HG03159 (cell line): ENCODE data around the gene DIO1.

Experiments used
- ATAC-seq: cut with Tn5 transposase; IDR thresholded peaks from one replicate; pipeline ENCODE4 v1.9.1; 2021; ENCODE audit warnings: mild to moderate bottlenecking, moderate library complexity; ENCODE audit not compliant: unreplicated experiment

Gene DIO1

DNA sequence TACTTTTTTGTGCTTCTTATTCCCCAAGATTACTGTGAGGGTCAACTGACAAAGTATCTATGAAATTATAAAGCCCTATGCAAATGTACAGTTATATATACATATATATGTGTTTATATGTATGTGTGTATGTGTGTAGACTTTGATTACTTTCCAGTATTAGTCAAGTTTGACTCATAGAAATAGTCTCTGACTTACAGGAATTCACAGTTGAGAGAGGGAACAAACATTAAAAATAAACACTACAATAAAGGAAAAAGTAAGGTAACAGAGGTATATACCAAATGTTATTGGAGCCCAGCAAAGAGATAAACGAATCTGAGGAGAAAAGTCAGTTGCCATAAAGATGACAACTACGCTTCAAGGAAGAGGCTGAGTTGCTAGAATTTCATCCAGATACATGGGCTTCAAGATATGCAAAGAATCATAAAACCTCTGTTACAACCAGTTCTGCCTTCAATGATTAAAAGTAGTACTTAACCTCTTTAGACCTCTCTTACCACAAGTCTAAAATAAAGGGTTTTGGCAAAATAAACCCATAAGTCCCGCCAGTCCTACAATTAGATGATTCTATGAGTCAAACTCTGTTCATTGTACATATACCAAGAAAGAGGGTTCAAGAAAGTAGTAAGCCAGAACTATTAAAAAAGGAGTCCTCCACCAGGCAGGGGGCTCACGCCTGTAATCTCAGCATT lies 44.3 kb downstream of the DIO1 start:
- ATAC-seq, result no peak

DNA sequence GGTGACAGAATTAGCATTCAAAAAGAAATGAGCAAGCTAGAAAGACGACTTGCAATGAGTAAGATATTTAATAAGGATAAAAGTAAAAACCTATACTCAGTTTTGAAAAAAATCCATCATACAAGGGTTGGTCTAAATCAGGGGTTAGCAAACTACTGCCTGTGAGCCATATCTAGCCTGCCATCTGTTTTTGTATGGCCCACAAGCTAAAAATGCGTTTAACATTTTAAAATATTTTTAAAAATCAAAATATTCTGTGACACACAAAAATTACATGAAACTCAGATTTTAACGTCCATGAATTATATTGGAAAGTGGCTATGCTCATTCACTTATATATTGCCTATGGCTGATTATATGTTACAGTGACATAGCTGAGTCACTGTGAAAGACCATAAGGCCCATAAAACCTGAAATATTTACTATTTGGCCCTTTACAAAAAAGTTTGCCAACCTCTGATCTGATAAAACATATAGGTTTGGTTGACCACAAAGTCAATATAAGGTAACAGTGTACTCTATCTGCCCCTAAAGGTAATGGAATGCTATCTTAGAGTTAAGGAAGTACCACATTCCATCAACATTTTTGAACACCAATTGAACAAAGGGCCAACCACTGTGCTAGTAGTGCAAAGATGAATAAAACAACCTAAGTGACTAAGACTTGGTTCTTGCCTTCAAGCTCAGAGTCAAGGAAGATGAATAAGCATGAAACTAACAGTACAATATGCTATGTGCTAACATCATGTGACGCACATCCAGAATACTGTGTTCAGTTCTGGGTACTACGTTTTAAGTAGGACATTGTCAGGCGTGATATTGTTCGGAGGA lies 48.4 kb downstream of the DIO1 start:
- ATAC-seq, result no peak

DNA sequence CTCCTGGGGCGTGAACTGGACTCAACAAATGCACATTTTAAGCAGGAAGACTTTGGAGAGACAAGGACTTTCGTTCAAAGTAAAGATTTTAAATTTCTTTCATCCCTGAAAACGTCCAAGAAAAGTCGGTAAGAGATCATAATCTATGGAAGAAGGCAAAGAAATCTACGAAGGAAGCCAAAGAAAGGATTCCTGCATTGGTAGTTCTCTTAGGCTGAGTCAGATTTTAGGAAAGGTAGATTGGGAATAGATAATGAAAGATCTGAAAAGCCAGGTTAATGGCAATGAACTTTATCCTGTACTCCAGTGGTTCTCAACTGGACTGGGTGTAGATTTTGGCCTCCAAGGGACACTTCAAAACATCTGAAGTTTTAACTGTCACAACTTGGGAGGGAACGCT lies 49.1 kb downstream of the DIO1 start:
- no peak for ATAC-seq

- no peak for ATAC-seq
These were observed 49.6 kb downstream of the DIO1 start for GRCh38 chr1:53943490-53944043.

DNA sequence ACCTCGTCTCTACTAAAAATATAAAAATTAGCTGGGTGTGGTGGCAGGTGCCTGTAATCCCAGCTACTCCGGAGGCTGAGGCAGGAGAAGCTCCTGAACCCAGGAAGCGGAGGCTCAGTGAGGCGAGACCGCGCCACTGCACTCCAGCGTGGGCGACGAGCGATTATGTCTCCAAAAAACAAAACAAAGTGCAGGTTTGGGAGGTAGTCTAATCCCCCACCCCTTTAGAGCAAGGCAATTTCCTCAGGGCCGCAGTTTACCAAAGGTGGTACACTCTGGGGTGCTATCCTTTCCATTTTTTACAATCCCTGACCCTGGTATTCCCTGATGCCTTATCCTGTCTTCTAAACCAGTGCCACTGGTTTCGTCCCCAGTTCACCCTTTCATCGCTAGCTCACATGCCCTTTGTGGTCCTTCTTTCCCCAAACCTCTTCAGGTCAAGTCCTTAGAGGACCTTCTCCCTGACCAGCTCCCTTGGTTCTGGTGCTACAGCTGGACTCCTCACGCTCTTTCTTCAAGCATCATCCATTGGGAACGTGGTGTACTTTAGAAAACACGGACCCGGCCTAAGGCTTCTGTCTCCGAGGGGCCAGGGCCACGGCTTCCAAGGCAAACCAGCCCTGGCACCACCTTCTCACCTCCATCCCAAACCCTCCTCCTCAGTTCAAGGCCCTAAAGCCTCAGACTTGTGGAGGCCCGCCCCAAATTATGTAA lies 50.6 kb downstream of the DIO1 start:
- no peak for ATAC-seq

DNA sequence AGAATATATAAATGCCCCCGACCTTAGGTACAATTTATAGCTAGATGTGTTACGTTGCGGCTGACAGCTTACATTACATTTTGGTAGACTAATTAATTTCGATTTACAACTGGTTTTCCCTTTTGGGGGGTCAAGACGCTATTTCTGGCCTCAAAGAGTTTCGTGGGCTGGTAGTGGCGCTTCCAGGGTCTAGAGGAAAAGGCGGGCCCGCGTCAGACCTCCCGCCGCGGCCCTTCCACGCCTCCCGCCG lies 51.1 kb downstream of the DIO1 start:
- no peak for ATAC-seq

GRCh38 chr1:53945433-53946251 lies 51.7 kb downstream of the DIO1 start, which contains the start of gene IFT25:
TSS of gene IFT25 (minus strand) at chr1:53945699. CDS start at chr1:53940082, 5,617 bp downstream.
- peak; percentile 72 for ATAC-seq

DNA sequence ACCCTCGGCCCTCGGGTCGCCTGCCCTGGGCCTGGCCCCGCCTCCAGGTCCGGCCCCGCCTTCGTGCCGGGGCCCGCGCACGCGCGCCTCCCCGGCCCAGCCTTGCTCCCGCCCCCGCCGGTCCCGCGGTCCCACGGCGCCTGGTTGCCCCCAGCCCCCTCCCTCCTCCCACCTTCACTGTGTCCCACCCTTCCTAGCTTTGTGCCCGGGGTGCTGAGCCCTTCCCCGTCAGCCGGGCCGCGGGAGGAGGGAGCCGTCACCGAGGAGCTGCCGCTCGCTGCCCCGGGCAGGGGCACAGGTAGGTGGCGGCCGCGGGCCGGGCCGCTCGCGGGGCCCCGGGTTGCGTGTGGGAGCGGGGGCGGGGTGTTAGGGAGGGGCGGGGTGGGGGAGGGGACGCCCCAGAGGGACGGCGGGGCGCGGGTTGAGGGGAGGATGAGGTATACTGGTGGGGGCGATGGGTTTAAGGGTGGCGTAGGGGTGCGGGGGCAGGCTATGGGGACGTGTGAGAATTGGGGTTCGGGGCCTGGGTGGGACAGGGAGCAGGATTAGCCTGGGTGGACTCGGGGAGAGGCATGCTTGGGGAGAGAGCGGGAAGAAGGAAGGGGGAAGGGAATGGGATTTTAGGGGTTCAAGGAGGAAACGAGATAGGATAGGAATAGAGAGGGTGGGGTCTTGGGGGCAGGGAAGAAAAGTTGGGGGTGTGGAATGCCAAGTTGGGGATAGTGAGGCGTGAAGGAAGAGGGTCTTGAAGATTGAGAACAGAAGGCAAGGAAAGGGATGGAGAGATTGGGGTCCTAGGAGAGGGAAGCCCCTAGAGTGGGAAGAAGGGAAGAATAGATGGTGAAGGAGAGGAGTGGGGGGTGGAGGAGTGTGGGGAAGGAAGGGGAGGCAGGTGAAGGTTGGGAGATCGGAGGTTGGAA lies 52.5 kb downstream of the DIO1 start, which contains the start of gene LRRC42:
Gene LRRC42, plus strand, starts transcription at position 99 of the 920 bp plus-strand sequence. CDS start 5,650 bp downstream, outside the sequence.
- peak; percentile 64 for ATAC-seq

- ATAC-seq, result no peak
These were observed 53.4 kb downstream of the DIO1 start for GRCh38 chr1:53947172-53947907.

GRCh38 chr1:53948291-53948690 lies 54.3 kb downstream of the DIO1 start:
- no peak for ATAC-seq

- no peak for ATAC-seq
These were observed 55.3 kb downstream of the DIO1 start for GRCh38 chr1:53949023-53949990.

DNA sequence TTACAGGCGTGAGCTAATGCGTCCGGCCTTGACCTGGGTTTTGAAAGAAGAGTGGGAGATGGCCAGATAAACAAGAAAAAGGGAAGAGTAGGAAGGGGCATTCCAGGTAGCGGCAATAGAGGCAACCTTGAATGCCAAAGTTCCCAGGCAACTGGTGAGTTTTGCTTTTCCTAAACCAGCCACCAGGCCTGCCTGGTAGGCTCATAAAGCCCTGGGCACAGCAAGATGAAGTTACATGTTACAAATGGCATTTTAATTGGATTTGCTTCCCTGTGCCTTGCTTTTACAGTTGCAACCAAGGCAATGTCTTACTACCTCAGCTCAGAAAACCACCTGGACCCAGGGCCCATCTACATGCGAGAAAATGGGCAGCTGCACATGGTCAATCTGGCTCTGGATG lies 57.7 kb downstream of the DIO1 start:
- no peak for ATAC-seq

GRCh38 chr1:53954128-53954527 lies 60.1 kb downstream of the DIO1 start:
- ATAC-seq, result no peak

- ATAC-seq, result no peak
These were observed 62.6 kb downstream of the DIO1 start for GRCh38 chr1:53956308-53957168.

GRCh38 chr1:53957194-53957818 lies 63.3 kb downstream of the DIO1 start:
- ATAC-seq, result no peak

- ATAC-seq, result no peak
These were observed 65.8 kb downstream of the DIO1 start for GRCh38 chr1:53959664-53960250.
